Activated gamma-delta T cell treated with Interleukin-2 at 50 U/mL for 16 hours (primary cell): ENCODE data around the gene NF1.
"Not testable (repeated sequence)": the region's sequence is repeated elsewhere in the genome, so short reads cannot be mapped to it uniquely, and the experiment has no call there.

Experiments used
- DNase-seq: peaks from one replicate; pipeline ENCODE4 v3.0.0-alpha.2; 2020

NF1 gene

GRCh38 chr17:31269036-31269577 lies 174.3 kb downstream of the NF1 start:
- no peak for DNase-seq

- DNase-seq, result no peak
Observed at GRCh38 chr17:31269578-31269983, 174.8 kb downstream of the NF1 start.

GRCh38 chr17:31272236-31272635 lies 177.5 kb downstream of the NF1 start:
- no peak for DNase-seq

DNA sequence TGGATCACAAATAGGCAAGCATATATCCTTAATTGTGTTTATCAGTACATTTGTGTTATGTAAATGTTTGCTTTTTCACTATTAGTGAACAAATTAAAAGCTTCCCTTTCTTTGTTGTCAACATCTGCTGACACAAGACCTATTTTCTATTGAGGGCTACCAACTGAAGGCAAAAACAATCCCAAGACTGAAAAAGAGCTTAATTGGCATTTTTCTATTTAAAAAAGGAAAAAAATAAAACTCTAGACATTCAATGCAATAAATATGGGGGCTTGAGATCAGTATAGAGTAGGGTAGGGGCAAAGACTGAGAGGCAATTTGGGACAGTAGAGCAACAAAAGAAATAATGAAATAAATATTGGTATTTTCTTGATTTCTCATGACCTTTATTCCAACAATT lies 178.0 kb downstream of the NF1 start:
- no peak for DNase-seq

GRCh38 chr17:31273516-31273915 lies 178.7 kb downstream of the NF1 start:
- DNase-seq, result no peak

- no peak for DNase-seq
Observed at GRCh38 chr17:31274252-31274651, 179.5 kb downstream of the NF1 start.

- no peak for DNase-seq
Observed at GRCh38 chr17:31275116-31275515, 180.3 kb downstream of the NF1 start.

DNA sequence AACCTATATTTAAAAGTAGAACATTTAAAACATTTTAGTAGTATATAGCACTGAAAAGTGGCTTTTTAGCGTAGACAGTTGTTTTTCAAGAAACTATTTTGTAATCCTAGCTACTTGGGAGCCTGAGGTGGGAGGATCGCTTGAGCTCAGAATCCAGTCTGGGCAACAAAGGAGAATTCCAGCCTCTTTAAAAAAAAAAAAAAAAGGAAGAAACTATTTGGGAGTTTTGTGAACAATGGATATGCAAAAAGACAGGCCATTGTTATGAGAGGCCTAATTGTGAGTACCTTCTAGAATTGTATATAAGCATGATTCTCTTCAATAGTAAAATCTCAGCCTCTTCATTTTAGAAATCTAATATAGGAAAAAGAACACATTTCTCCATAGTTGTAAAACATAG lies 184.6 kb downstream of the NF1 start:
- no peak for DNase-seq

- no peak for DNase-seq
Observed at GRCh38 chr17:31281061-31281460, 186.3 kb downstream of the NF1 start.

DNA sequence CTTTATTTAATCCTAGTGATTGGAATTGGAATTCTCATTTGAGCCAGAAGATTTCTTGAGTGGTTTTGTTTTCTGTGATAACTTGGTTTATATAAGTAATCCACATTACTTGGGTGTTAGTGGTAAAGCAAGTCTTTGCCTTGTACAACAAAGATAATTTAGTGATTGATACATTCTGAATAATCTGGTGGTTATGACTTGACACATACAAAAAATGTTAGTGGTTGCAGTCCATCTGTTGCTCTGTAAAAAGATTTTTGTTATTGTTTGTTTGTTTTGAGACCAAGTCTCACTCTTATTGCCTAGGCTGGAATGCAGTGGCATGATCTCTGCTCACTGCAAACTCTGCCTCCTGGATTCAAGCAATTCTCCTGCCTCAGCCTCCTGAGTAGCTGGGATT lies 189.1 kb downstream of the NF1 start:
- no peak for DNase-seq

DNA sequence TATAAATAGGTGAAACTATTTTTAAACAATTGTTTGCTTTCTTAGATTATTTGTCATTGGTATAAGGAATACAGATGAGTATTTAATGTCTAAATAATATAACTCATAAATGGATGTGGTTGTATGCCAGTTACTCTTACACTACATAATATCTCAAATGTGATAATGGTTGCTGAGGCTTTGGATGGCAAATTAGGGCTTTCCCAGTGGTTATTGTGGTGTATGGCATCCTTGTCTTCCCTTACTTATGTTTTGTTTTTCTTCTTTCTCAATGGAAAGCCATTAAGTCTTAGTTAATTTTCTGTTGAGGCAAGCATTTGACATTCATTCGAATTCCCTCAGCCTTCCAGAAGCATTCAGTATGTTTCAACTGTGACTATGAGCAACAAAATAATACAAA lies 191.8 kb downstream of the NF1 start:
- no peak for DNase-seq

DNA sequence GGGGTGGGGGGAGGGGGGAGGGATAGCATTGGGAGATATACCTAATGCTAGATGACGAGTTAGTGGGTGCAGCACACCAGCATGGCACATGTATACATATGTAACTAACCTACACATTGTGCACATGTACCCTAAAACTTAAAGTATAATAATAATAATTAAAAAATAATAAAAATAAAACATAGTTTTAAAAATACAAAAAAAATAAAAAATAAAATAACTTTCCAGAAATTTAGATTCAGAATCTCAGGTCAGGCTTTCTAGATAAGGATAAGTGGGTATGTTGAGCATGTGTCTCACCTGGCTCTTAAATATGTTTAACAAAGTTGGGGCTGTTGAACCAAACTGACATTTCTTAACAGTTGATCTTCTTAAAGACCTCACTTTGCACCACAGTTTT lies 193.2 kb downstream of the NF1 start:
- DNase-seq, result not testable (repeated sequence)

- DNase-seq, result no peak
Observed at GRCh38 chr17:31289790-31290189, 195.0 kb downstream of the NF1 start.

DNA sequence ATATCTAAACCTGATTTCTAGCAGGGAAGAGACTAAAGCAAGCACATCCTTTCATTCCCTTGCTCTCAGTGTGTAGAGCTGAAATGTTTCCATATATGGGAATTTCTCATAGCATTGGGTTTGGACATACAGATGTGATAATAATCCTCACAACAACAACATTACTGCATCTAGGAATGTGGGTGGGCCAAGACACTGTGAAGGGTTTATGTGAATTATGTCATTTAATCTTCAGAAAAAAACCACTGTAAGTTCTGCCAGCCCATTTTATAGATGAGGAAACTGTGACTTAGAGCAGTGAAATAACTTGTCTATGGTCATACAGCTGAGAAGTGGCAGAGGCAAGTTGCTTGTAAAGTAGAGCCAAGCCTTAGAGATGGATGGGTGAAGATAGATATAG lies 197.0 kb downstream of the NF1 start:
- no peak for DNase-seq

DNA sequence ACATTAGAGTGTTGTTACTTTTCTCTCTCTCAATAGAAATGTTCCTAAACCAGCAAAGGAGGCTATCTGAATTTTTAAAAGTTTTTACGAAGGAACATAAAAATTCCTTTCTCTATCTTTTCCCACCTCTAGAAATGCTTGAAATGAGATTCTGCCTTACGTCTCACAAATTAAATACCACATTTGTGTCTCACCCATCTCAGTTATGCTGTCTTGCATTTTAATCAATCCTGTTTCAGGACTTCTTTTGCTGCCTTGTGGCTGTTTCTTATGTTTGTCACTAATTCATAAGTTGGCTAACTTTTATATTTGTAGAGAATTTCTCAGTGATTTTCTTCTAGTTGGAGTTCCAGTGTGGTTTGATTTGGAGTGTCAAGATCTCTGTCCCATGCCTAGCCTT lies 198.8 kb downstream of the NF1 start:
- no peak for DNase-seq

DNA sequence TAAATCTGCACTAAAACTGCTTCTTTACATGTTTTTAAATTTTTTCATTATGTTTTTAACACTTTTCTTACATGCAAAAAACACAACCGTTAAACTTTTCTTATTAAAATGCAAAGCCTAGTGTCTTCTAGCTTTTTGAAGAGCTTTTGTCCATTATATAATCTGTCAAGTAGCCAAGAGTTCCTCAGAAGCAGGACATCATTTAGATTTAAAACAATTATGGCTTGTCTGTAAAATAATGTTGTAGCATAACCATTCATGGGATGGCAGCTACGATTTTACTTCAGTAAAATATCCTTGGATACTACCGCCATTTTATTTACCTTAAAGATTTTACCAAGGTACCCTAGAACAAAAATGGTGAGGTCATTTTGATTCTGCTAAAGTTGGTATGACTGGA lies 199.5 kb downstream of the NF1 start:
- DNase-seq, result no peak

GRCh38 chr17:31294820-31295488 lies 200.2 kb downstream of the NF1 start:
- DNase-seq, result no peak

GRCh38 chr17:31295489-31295871 lies 200.7 kb downstream of the NF1 start:
- DNase-seq, result no peak

DNA sequence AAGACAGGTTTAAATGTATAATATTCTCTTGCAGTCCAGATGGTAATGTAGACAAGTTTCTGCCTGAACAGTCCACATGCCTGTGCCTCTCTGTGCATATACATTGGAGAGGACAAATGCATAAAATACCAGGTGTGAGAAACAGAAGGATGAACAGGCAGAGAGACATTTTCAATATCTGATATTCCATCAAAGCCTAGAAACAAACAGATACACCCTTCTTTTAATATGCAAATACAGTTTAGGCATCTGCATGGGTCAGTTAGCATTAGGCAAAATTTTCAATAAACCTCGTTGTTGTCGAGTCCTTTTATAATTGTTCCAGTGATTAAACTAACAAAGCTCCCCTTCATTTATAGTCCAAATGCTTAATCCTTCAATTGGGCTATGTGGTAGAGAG lies 201.4 kb downstream of the NF1 start:
- no peak for DNase-seq

DNA sequence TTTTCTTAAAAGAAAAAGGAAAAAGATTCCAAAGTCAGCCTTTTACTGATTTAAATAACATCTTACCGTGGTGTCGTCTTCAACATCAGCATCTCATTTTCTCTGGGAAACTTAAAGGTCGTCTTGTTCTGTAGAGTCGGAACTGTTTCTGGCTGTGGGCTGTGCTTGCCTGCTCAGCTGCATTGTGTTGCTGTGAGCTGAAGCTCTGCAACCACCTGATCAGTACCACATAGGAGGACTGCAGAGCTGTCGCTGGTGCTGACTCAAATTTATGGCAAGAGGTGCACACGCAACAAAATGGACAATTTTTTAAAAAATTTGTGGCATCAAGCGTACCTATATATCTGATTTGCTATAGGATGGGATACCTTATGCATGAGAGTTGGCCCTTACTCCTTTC lies 202.3 kb downstream of the NF1 start, which contains the start of gene OMG:
OMG (minus strand) TSS at position 150 of the 400 bp plus-strand sequence. CDS start 908 bp downstream, outside the sequence.
- no peak for DNase-seq

DNA sequence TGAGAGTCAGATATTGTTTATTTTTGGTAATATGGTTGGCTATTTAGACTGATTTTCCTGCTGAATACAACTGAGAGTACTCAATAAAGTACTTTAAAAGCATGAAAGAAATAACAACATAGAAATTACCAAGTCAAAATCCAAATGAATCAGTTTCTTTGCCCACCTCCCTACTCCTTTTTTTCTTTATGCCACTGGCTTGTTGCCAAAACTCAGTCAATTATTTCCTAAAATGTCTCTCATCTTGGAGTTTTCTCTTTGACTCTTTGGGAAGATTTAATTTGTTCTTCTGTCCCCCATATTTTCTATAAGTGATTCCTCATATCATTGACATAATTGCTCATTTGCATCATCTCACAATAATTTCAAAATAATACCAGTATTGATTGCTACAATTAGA lies 204.8 kb downstream of the NF1 start:
- DNase-seq, result no peak

DNA sequence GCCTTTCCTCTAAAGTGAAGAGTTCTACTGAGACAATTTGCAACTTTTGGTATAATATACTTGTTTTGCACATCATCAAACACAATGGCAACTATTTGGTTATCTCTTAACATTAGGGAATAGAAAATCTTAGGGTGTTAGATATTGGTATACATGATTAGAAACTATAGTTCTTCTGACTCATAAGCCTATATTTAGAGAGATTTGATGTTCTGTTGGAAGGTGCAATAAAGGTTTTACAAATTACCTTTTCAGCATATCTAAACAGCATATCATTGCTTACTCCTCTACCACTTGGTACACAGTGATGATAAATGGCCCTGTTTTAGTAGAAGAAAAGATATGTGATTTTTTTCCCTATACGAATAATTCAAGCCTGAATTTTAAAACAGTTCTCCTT lies 212.9 kb downstream of the NF1 start:
- no peak for DNase-seq

DNA sequence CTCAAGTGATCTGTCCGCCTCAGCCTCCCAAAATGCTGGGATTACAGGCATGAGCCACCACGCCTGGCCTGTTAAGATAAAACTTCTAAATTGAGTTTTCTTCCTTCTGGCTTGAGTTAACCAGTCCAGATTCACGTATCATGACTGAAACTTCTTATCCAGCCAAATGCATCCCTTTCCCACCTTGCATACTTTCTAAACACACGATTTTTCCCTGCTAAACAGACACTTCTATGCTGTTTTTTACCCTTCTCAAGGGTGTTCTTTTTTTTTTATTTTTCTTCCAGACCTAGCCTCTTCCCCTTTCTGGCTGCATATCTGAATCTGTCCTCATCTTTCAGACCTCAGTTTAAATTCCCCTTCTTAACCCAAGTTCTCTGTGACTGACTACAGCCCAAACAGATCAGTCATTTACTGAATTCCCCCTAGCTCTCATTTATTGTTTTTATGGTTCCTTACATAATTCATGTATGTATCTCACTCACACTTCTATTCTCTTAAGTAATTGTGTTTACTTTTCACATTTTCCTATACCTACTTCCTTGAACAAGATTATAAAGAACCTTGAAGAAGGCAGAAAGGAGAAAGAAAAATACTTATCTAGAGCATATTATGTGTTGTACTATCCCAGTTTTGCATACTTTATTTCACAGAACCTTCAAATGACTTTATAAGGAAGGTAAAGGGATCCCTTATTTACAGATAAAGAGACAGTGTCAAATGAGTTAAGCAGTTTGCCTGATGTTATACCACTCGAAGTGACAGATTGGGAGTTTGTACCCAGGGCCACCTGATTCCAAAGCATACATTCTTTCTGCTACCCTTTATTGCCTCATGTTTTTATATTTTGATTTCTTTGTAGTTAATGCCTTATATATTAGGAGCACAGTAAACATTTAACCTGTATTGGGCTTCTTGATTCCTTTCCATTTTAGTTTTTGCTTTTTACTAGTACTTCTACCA lies 213.9 kb downstream of the NF1 start:
- DNase-seq, result no peak

- DNase-seq, result no peak
Observed at GRCh38 chr17:31309556-31309955, 214.8 kb downstream of the NF1 start.
